GM18867 (cell line): ENCODE results near the gene DEF6.
"Not testable (repeated sequence)": the region's sequence is repeated elsewhere in the genome, so short reads cannot be mapped to it uniquely, and the experiment has no call there.

ENCODE experiments used
- ATAC-seq: cut with Tn5 transposase; IDR thresholded peaks from one replicate; pipeline ENCODE4 v1.9.1; 2021; ENCODE audit warnings: mild to moderate bottlenecking, moderate library complexity; ENCODE audit not compliant: unreplicated experiment

The DEF6 gene

DNA sequence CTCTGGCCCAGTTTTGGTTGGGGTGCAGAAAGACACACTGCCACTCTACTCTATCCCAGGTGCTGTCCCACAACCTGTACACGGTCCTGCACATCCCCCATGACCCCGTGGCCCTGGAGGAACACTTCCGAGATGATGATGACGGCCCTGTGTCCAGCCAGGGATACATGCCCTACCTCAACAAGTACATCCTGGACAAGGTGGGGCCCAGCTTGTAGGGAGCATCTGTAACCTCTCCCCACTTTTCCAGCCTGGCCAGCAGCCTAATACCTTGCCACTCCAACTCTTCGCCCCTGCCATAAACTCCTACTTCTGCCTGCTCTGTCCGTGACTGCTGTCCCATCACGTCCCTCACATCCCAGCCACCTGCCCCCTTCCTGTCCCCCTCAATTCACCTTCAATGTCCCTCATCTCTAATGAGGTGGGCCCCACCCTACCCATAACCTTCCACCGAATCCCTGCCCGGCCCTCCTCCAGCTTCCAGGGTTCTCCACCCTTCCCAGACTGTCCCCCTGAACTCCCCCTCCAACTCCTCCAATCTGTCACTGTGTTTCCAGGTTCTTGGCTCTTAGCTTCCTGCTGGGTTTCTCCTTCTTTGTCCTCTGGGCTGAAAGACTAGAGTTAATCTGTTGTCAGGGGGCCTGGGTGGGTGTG, 12.1 kb downstream of the DEF6 start:
- ATAC-seq = no peak

DNA sequence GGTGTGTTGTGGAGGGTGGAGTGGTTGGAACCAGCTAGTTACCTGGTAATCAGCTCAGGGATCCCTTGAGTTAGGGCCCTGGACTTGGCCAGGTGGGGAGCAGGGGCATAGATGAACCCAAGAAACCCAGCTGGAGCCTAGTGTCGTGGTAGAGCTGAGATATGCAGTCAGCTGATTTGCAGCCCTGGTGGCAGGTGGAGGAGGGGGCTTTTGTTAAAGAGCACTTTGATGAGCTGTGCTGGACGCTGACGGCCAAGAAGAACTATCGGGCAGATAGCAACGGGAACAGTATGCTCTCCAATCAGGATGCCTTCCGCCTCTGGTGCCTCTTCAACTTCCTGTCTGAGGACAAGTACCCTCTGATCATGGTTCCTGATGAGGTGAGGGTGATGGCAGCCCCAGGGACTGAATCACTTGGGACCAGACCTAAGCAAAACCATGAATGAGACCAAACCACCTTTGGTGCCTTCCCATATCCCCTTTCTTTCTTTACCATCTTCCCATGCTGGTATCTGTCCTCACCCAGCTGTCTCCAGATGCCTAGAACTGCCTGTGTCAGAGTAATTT, 12.7 kb downstream of the DEF6 start:
- ATAC-seq = no peak

DNA sequence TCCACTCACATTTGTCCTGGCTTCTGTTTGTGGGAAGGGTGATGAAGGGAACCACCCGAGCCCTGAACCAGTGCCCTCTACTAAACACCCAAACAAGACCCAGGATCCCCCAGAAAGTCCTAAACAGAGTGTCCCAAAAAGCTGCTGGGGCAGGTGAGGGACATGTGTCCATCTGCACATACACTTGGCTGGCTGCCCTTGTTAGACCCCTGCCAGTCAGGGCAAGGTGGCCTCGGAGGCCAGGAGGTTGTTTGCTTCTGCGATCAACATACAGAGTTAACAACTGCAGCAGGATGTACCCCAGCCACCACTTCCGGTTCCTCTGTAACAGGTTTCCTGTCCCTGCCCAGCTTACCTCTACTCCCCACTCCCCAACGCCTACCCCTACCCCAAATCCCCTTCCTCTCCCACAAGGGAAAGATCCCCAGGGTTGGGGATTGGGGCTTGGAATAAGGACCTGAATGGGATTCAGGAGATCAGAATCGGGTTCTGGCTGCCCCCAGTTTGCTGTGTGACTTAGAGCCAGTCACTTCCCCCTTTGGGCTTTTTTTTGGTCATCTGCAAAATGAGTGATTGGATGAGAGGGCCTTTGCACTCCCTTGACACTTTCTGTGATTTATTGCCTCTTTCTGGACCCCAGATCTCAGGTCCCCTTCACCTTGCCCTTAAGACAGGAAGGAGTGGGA, 13.9 kb downstream of the DEF6 start:
- ATAC-seq = no peak

DNA sequence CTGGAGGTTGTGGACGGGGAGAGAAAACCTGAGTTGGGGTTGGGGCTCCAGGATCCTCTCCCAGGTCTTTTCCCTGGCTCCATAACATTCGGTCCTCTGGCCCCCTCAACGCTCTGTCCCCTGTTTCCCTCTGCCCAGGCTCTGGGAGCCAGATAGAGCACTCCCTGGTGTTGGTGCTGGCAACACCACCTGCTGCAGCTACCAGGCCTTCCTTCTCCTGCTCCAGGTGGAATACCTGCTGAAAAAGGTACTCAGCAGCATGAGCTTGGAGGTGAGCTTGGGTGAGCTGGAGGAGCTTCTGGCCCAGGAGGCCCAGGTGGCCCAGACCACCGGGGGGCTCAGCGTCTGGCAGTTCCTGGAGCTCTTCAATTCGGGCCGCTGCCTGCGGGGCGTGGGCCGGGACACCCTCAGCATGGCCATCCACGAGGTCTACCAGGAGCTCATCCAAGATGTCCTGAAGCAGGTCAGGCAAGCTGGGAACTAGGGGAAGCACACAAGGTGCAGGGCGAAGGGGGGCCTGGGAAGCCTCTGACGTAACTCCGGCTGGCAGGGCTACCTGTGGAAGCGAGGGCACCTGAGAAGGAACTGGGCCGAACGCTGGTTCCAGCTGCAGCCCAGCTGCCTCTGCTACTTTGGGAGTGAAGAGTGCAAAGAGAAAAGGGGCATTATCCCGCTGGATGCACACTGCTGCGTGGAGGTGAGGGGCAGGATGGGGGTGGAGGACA, 14.6 kb downstream of the DEF6 start:
- ATAC-seq = no peak

DNA sequence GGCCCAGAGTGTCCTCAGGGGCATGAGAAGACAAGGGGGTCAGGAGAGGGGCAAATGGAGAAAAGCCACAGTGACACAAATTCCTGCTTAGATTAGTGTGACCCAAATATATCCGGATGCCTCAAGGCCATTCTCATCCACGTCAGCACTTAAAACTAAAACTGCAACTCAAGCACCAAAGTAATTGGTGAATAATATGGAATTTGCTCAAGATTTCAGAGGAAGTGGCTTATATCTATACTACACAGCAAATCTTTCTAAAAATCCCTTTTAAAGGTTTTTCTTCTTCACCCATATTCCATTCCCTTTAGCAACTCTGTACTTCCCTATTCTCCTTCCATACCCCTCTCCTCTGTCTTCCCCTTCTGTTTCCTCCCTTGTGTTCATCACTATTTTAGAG, 15.2 kb downstream of the DEF6 start:
- no peak for ATAC-seq

- ATAC-seq = no peak
Observed at GRCh38 chr6:35317483-35318195, 20.0 kb downstream of the DEF6 start.

- ATAC-seq = no peak
Observed at GRCh38 chr6:35318196-35319171, 20.9 kb downstream of the DEF6 start.

GRCh38 chr6:35319346-35320030, 21.9 kb downstream of the DEF6 start:
- no peak for ATAC-seq

DNA sequence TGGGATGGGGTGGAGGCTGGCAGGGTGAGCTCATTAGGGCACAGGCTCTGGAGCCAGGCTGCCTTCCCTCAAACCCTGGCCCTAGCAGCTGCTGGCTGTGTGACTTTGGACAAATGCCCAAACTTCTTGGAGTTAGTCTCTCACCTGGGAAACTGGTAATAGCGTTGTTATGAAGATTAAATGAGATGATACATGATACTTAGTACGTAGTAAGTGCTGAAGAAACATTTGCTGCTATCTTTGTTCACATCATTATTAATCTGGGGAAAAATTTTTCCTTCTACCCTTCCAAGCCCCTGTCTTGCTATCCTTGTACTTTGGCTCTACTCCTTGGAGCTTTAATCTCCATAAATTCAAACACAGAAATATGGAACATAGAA, 22.4 kb downstream of the DEF6 start:
- no peak for ATAC-seq

GRCh38 chr6:35321091-35321490, 23.5 kb downstream of the DEF6 start:
- no peak for ATAC-seq

DNA sequence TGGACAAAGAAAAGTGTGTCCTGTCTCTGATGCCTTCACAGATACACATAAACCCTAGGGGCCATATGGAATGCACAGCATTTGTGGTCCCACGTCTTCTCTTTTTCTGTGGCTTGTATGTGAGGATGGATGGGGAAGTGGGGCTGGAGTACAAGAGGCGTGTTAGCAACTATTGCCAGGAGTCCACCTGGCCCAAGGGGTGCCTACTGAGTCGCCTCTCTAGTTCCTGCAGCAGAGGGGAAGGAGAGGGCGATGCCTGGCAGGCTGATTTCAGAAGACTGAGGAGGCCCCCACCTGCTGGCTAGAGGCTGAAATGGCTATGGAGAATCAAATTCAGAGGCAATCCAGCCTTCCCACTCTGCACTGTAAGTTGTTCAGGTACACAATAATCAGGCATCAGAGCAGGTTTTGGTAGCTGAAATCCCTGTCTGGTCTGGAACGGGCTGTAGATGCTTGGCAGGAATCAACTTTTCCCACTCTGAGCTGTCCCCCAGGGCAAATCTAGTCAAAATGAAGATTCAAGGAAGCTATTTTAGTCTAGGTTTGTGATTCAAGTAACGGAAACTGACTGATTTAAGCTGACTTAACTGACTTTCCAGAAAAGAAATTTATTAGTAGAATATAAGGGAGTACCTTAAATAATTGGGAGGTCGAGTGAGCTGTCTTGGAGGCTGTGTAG, 29.9 kb downstream of the DEF6 start:
- peak; percentile 73 for ATAC-seq

DNA sequence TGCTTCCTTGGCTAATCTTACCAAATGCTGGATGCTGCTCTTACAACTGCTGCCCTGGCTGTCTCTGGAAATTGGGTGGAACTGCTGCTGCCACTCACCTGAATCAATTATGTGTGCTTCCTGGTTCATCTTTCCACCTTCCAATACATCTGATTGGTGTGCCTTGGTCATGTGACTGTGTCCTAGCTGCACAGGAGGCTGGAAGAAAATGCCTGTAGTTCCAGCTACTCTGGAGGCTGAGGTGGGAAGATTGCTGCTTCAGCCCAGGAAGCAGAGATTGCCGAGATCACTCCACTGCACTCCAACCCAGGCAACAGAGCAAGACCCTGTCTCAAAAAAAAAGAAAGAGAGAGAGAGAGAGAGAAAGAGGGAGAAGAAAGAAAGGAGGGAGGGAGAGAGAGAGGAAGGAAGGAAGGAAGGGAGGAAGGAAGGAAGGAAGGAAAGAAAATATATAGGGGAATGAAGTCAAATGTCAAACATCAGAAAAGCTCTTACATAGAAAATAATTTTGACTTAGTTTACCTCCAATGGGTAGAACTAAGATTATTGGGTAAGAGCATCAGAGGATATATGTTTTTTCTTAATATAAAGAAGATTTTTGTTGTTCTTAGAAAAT, 30.6 kb downstream of the DEF6 start:
- no peak for ATAC-seq

GRCh38 chr6:35328965-35329364, 31.3 kb downstream of the DEF6 start:
- ATAC-seq = not testable (repeated sequence)

GRCh38 chr6:35330541-35331119, 33.0 kb downstream of the DEF6 start:
- ATAC-seq = no peak

- not testable (repeated sequence) for ATAC-seq
Observed at GRCh38 chr6:35332074-35332887, 34.7 kb downstream of the DEF6 start.

GRCh38 chr6:35341557-35341956, 43.9 kb downstream of the DEF6 start:
- ATAC-seq = no peak
